Glomerular visceral epithelial cell (primary cell): ENCODE data around the gene CLEC2D.
"Not testable (repeated sequence)": the region's sequence is repeated elsewhere in the genome, so short reads cannot be mapped to it uniquely, and the experiment has no call there.

ENCODE experiments used
- DNase-seq: peaks from one replicate; pipeline ENCODE4 v3.0.0-alpha.2; 2016; ENCODE audit errors: extremely low spot score

The CLEC2D gene

GRCh38 chr12:9729082-9729481 lies 59.6 kb downstream of the CLEC2D start:
- DNase-seq: no peak

DNA sequence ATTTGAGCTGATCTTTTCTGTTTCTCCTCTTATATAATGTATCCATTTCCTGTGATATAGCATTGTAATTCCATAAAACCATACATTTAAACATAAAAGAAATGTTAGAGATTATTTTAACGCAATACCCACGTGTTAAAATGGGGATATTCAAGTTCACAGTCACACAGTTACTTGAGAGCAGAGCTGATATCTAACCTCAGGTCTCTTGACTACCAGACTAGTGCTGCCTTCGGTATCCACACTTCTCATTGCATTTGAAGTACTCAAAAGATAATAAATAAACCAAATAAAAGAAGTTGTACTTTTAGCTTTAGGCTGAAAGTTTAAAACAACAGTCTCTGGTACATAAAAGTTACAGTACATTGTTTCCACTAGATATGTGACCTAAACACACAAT lies 60.5 kb downstream of the CLEC2D start:
- no peak for DNase-seq

GRCh38 chr12:9730591-9730990 lies 61.1 kb downstream of the CLEC2D start:
- DNase-seq: no peak

GRCh38 chr12:9731393-9731792 lies 61.9 kb downstream of the CLEC2D start:
- no peak for DNase-seq

DNA sequence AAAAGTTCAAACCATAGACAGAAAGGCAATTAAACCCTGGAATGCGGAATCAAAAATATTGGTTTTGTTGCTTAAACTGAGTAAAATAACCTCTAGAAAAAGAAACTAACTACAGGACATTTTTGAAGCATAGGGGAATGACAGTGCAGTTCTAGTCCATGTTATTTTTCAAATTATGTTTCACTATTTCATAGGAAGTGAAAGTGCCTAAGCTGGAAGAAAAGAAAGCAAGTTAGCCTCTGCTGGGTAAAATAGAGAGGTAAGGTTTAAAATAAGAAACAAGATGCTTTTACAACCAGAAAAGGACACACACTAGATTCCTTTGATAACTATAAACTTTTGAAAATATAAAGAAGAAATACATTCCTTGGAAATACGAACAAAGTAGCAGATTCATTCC lies 62.3 kb downstream of the CLEC2D start:
- no peak for DNase-seq

GRCh38 chr12:9732921-9733461 lies 63.5 kb downstream of the CLEC2D start, which contains the start of gene CLECL1:
Gene CLECL1 (minus strand): TSS chr12:9733097.
- no peak for DNase-seq

DNA sequence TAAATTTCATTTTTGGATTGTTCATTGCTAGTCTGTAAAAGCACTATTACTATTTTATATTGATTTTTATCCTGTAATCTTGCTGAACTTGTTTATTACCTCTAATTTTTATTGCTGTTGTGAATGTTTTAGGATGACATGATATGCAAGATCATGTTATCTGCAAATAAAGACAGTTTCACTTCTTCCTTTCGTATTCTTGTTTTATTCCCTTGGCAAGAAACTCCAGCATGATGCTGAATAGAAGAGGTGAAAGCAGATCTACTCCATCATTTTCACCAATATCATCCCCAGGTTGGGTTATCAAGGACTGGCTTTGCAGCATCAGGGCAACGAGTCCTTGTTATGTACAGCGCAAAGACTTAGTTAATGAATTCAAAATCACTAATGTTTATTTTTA lies 66.1 kb downstream of the CLEC2D start:
- DNase-seq: no peak

DNA sequence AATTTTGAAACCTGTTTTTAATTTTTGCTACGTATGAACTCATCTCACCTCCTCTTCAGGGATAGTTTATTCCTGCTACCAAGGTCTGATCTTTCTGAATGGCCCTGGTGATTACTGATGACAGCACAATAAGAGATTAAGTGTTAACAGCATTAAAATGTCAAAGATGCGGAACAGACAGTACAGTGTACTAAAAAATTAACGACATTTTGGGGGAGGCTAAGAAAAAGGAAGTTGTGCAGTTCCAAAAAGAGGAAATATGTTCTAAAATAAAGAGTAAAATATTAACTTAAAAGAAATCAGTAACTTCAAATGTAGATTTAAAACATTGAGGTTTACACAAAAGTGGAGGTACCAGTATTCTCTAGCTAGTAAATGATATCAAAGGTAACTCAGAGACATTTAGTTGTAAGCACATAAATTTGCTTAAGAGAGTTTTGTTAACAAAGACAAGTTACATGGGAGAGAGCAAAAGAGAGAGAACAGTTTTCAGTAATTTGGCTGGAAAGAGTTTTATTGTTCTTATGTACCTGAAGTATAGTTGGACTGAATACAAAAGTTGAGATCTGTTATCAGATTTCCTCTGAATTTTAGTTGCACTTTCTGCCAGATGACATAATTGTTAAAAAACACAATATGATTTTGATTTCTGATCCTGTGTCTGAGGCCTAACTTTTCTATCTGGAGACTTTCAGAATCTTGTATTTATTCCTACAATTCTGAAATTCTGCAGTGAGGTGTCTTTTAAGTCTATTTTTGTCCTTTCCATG lies 67.6 kb downstream of the CLEC2D start:
- DNase-seq: no peak

DNA sequence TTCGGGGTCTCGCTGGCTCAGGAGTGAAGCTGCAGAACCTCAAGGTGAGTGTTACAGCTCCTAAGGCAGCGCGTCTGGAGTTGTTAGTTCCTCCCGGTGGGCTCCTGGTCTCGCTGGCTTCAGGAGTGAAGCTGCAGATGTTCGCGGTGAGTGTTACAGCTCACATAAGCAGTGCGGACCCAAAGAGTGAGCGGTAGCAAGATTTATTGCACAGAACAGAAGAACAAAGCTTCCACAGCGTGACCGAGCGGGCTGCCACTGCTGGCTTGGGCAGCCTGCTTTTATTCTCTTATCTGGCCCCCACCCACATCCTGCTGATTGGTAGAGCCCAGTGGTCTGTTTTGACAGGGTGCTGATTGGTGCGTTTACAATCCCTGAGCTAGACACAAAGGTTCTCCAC lies 69.4 kb downstream of the CLEC2D start:
- not testable (repeated sequence) for DNase-seq

- not testable (repeated sequence) for DNase-seq
Measured at GRCh38 chr12:9739404-9740105, 70.0 kb downstream of the CLEC2D start.

DNA sequence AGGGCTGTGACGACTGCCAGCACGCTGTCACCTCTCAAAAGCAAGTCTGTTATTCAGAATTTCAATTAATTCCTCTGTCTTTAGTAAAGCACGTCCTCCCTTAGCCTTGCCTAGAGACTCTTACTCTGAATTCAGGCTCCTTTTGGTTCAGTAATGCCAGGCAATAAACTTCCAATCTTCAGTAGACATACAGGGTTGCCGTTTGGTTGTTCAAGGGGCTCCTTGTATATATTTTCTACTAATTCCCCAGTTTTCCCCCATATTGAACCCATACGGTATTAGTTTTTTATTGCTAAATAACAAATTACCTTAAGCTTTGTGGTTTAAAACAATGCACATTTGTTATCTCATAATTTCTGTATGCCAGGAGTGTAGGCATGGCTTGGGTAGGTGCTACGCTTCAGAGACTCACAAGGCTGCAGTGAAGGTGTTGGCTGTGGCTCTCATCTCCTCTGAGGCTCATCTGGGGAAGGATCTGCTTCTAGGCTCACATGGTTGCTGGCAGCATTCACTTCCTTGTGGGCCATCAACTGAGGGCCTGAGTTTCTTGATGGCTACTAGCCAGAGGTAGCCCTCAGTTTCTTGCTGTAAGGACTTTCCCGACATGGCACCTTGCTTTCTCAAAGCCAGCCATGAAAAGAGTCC lies 70.7 kb downstream of the CLEC2D start:
- no peak for DNase-seq

DNA sequence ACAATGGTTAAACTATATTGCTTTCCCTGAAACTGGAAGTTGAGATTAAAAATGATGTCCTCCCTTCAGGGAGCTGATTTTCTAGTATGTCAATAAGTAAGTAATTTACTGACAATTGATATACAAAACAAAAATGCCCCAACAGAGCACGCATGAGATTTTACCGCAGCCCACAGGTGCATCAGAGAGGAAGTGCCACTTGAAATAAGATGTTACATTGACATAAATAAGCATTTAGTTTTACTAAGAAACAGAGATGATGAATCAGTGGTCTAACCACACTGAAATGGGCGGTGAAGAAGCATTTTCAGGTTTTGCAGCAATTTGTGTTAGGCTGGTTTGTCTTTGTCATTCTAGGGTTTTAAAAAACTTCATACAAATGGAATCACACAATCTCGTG lies 72.2 kb downstream of the CLEC2D start:
- DNase-seq: no peak

- DNase-seq: no peak
Measured at GRCh38 chr12:9742661-9743060, 73.1 kb downstream of the CLEC2D start.

- peak; percentile 68 for DNase-seq
Measured at GRCh38 chr12:9745199-9745598, 75.7 kb downstream of the CLEC2D start.
